NCI-H345 treated with DMSO at 0.1 percent for 48 hours (cell line): Measurements from ENCODE around the gene GPC5.
"Not testable (repeated sequence)": the region's sequence is repeated elsewhere in the genome, so short reads cannot be mapped to it uniquely, and the experiment has no call there.

Source experiments
- DNase-seq: peaks from one replicate; lab custom pipeline; 2025; ENCODE audit not compliant: unreplicated experiment; lab: John Stamatoyannopoulos, UW

Gene GPC5

DNA sequence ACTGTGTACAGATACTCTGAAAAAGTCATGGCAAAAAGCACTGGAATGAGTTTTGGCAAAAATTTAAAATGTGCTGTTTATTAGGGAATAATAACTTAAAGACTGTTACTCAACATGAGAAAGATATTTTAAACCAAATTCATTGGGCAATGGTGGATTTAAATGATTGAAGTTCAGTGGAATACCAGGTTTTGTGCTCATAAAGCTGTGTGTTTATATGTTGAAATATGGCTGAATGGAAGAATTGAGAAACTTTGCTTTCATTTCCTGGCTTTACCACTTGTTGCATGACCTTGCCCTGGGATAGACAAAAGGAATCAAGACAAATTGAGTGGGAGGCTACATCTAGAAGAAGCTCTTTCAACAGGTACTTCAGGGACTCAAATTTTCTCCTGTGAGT, 246.4 kb downstream of the GPC5 start:
- DNase-seq, result no peak

DNA sequence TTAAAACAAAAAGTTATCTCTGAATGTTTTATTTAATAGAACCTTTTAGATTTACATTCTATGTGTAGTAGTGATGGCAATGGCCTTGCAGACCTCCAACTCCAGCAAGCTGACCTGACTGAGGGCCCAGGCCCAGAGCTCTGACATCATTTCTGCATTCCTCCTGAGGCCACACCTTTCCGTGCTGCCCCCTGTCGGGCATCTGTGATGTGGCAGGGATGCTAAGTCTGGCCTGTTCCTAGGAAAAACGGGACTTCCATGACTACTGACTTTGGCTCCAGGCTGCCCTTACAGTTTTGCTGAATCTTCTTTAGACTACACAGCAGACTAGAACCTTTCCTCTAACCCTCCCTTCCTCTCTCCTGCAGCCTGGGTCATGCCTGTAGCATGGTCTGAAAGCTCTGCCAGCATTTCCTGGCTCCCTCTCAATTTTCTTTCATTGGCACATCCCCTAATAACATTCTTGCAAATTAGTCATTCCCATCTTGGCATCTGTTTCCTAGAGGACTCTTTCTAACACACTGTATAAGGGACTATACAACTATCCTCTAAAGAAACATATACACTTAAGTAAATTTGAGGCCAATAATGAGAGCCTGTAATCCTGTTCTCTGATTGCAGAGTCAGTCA, 249.1 kb downstream of the GPC5 start:
- no peak for DNase-seq

DNA sequence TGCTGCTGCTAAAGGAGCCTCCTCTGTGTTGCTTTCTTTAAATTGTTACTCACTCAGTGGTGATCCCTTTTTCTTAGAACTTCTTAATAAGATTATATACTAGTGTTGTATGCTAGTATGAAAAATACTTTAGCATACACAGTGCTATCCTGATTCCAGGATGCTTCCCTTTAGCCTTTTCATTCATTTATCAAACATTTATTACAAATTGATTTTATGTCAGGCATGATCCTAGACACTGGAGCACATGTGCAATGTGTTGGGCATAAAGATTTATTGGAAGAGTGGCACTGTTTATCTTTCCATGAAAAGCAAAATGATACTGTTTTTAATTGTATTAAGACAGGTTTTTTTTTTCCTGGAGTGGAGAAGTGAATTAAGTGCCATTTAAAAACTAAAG, 249.6 kb downstream of the GPC5 start:
- no peak for DNase-seq

DNA sequence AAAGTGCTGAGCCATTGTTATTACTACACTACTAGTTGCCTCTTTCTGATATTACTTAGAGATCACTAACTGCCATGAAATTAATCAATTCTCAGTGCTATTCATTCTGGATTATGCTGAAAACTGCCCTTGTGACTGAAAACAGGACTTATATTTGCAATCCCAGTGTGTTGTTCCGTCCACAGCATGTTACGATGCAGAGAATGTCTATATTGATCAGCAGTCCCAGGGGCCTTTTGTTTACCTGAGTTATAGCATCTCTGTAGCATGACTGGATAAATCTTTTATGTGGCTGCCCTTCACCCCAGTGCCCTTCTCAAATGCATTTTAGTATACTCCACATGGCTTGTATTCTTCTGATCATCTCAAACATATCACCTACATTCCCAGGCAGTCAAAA, 251.0 kb downstream of the GPC5 start:
- DNase-seq, result no peak

DNA sequence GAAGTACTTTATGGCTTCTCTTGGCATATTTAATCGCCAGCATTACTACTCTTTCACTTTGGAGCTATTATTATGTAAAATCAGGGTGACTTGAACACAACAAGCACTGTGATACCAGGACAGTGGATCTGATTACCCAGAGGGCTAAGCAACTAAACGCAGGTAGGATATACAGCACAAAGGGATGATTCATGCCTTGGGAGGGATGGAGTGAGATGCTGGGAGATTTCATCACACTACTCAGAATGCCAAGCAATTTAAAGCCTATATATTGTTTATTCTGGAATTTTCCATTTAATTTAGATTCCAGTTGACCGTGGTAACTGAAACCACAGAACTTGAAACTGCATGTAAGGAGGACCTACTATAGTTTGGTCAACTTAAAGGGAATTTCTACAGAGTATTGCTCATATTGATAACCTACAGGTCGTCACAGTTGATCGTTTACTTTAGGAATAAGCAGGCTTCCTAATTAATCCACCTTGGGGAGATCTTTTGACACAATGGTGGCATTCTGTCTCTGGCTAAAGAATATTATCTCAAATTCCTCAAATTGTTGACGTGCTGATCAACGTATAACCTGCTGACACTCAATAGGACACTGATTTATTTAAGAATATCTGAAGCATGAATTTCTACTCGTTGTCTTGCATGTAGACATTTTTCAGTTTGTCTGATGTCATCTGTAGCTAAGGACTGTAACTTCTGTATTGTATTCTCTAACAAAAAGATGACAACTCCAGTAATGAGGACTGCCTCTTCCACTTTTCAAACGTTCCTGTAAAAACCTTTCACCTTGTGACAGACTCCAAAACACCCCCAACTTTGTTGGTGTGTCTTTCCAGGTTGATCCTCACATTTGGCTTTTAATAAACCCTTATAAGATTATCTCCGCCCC, 254.2 kb downstream of the GPC5 start:
- no peak for DNase-seq

DNA sequence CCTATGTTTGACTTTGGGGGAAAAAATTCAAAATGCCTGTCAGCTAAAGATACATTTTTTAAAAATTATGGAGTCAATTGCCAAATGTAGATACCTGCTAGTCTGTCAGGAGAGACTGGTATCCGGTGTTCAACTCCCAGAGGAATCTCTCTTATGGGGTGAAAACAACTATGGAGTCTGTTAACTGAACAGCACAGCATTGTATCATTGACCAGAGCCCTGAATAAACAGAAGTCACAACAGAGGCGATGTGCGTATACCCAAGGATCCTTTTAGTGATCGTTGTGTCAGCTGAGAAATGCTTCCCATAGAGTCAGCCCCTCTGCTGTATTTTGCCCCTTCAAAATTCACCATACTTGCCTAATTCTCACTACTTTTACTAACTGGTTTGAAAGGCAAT, 257.3 kb downstream of the GPC5 start:
- DNase-seq, result no peak

DNA sequence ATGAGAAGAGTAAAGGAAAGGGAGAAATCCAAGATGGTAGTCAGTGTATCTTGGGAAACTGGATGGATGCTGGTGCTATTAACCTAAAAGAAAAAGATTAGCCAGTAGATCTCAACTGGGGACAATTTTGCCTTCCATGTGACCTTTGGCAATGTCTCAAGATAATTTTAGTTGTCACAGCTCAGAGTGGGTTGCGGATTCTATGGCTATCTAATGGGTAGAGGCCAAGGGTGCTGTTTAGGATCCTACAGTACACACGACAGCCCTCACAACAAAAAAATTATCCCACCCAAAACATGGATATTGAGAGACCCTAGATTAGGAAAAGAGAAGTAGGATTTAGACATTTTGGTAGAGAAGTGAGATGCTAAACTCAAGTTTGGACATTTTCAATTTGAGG, 258.9 kb downstream of the GPC5 start:
- DNase-seq, result no peak

DNA sequence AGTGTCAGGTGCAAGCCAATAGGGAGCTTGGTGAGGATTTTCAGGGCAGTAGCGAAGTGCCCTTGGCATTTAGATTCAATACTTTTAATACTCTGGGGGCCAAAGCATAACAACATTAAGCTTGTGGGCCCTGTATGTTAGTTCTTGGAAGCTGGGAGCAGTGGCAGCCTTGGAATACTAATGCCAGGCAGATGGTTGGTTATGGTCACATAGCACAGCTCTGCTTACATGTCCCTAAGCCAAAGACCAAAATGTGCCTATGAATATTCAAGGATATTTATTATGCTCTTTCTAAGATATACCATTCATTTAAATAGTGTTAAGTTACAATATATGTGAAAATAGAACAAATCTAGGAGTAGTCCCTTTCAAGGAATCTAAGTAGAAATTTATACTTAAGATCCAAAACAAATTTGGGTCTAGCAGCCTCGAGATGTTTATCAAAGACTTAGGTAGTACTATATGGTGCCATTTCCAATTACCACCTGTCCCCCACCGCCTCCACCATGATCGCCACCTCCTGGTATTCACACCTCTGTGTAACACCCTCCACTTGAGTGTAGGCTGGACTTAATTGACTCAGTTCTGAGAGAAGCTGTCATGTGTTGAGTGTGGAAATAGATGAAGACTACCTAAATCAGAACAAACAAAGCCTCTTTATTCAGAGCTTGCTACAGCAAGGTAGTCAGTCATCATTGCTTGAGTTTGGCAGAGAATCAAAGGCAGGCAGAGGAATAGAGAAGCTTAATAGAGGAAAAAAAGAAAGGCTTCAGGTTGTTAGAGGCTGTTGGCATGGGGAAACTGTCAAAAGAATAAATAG, 261.0 kb downstream of the GPC5 start:
- DNase-seq, result no peak

DNA sequence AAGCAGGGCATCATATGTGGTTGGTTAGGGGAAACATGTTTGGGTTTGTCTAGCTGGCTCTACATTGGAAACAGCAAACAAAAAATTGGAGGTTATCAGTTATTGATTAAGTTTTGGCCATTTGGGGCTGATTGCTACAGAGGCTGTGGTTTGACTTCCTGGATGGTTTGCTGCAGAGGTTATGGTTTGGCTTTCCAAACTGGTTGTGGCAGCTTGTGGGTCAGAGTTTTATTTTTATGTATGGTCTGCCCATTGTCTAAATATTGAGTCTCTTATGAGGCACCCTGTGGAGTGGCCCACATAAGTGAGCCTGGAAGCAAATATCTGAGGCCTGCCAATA, 261.6 kb downstream of the GPC5 start:
- DNase-seq, result no peak

DNA sequence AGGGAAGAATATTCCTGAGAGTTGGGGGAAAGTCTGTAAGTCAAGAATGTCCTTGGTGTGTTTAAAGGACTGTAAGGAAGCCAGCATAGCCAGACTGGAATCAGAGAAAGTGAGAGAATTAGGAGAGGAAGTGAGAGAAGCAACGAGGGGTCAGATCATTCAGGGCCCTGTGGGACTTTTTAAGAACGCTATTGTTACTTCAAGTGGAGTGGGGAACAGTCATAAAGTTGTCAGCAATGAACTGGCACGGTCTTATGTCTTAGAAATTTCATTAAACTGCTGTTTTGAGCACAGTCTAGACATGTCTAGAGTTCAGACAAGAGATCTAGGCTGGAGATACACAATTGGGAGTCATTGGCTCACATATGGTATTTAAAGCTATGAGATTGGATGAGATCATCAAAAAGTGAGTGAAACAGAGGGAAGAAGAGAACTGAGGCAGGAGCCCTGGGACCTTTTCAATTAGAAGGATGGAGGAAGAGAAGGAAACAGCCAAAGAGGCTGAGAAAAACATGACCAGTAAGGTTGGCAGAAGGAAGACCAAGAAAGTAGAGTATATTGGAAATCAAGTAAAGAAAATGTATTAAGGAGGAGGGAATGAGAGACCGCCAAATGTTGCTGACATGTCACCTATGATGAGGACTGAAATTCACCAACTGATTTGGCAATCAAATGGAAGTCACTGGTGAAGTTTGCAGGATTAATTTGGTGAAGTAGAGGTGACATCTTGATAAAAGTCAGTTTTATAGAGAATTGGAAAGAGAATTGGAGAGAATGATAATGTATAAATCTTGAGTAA, 263.5 kb downstream of the GPC5 start:
- DNase-seq, result no peak

DNA sequence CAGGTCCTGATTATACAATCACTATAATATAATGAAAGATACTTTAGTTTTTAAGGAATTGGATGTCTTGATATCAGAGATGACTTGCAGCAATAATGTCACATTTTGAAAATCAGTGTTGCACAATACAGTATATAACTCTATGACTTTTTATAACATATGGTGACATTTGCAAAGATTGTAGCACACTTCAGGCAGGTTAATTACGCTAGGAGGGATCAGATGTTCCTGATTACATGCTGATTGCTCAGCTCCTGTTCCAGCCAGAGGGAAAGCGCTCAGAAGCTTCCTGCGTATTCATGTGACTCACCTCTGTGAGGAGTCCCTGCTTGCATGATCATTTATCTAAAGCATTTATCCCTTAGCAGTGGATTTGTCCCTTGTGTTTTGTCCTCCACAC, 265.6 kb downstream of the GPC5 start:
- no peak for DNase-seq

DNA sequence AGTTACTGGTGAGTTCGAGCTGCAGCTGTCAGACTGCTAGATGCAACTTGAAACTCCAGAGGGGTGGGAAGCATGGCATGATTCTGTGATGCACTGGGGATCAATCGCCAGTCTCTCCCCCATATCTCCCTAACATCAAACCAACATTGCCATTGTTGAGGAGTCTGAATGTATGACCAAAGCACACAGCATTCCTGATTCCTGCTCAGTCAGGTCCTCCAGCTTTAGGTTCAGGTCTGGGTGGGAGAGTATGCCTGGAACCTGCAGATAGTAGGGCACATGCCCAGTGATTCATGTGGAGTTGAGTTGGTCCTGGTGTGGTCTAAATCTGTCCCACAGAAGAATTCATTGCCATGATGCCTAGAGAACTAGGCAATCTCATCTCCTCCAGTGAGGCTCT, 269.1 kb downstream of the GPC5 start:
- DNase-seq, result no peak

DNA sequence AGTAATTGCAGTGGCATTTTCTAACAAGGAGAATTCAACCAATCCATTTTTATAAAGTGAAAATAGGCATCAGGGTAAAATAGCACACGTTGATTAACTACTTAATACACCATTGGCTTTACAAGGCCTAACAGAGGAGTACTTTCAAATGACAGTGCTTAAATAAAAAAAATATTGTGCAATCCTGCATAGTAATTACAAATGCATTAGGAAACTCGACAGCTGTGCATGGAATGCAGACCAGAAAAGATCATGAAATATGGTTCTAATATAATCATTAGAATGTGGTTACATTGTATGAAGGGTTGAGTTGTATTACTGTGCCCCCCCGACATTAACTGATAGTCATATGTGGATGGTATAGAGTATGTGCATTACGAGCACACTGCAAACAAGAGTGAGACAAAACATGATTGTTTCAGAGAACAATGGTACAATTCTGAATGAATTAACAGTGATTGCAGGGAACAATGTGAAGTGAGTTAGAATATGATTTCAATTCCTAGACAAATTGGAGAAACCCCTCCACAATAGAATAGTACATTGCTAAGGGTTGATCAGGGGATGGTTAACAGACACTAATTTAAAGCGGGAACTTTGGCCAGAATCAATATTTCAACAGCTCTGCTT, 270.6 kb downstream of the GPC5 start:
- DNase-seq, result no peak

DNA sequence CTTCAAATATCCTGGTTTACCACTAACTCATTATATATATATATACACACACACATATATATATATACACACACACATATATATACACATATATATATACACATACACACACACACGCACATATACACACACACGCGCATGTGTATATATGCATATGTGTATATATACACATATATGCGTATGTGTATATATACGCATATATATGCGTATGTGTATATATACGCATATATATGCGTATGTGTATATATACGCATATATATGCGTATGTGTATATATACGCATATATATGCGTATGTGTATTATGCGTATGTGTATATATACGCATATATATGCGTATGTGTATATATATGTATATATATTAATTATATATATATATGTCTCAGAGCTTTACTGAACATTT, 275.9 kb downstream of the GPC5 start:
- not testable (repeated sequence) for DNase-seq

DNA sequence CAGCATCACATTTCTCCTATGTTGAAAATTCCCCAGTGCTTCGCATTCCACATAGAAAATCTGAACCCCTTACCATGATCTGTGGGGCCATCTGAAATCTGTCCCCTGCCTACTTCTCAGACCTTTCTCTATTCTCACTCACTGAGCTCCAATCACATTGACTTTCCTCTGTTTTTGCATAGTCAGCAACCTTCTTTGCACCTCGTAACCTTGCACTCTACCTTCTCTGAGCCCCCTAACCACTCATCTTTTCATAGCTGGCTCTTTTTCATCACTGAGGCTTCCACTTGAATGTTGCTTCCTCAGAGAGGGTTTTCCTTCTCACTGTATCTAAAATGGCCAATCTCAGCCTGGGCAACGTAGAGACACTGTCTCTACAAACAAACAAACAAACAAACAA, 286.3 kb downstream of the GPC5 start:
- DNase-seq, result no peak

DNA sequence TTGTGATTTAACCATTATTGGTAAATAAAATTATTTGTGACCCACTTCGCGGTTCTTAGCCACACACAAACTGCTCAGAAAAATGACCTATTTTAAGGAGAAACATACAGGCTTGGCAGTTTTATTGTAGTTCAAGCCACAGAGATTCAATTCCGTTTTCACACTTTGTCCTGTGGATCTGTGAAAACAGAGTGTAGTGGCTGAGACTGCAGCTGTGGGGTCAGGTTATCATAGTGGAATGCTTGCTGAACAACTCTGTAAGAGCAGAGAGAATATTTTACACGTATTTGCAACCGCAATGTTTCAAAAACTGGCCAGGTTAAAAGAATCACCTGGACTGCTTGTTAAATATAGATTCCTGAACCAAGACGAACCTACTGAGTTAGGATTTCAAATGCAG, 292.5 kb downstream of the GPC5 start:
- DNase-seq, result no peak

DNA sequence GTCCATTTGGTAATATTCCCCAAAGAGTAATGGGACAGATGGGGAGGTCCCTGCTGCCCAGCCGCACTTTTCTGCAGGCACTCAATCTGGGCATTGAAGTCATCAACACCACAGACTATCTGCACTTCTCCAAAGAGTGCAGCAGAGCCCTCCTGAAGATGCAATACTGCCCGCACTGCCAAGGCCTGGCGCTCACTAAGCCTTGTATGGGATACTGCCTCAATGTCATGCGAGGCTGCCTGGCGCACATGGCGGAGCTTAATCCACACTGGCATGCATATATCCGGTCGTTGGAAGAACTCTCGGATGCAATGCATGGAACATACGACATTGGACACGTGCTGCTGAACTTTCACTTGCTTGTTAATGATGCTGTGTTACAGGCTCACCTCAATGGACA, 295.0 kb downstream of the GPC5 start:
- DNase-seq, result no peak

DNA sequence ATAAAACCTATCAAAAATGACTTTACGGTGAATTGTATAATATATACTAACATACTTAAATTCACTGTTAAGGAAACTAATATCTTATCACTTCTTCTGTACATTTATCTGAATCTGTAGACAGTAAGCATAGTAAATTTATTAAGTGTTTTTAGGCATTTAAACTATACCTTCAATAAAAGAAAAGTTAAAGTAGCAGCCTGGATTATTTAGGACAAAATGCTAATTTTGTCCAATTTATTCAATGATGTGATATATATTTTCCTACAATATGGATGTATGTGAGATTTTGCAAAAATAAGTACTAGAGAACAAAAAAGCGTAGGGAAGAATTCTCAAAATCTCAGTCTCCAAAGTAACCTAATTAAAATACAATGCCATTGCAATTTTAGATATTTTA, 299.9 kb downstream of the GPC5 start:
- no peak for DNase-seq

DNA sequence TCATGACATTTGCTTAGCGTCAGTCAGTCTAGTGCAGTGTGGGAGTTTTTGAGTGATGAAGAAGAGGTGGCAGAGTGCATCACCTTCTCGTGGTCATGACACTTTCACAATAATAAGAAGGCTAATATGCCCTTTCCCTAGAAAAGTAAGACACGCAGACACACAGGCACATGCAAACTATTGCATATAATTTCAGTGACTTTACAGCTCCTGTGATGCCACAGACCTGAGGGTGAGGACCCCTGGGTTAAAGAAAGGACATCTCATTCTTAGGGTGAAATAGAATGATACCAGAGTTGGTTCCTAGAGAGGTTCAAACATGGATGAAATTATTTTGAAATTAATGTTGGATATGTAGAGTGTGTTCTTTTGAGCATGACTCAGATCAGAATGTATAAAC, 300.3 kb downstream of the GPC5 start:
- no peak for DNase-seq

DNA sequence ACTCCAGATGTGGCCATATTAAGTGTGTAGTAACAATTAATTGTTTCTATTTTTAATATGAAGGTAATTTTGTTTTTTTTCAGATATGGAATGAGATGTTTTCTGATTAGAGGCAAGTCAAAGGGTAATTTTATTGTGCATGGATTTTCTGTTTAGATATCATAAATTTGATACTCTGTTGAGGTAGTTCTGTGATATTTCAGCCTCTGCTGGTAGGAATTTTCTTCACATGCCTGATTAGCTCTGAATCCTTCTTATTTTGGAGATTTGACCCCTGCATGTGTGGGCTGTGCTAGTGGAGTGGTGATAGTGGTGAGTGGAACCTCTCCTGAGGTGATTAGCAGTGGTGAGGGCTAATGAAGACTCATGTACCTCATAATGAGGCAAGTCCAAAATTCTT, 301.4 kb downstream of the GPC5 start:
- DNase-seq, result no peak

DNA sequence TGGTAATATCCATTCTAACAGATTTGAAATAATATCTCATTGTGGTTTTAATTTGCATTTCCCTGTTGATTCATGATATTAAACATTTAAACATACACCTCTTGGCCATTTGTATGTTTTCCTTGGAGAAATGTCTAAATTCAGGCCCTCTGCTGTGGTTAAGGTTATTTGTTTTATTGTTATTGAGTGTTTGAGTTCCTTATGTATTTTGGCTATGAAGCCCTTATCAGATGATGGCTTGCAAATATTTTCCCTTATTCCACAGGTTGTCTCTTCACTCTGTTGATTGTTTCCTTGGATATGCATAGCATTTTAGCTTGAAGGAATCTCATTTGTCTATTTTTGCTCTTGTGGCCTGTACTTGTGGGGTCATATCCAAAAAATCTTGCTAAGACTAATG, 303.6 kb downstream of the GPC5 start:
- no peak for DNase-seq
